Astrocyte (in vitro differentiated cells and primary cell): ENCODE results near the gene XXYLT1. TPM values are rescaled to one million over a fixed set of nuclear protein-coding genes. Genes with fewer than 3 reads are reported as not detected.

Experiments used
- DNase-seq: peaks from one replicate; pipeline ENCODE4 v3.0.0-alpha.2; 2010; ENCODE audit warnings: low read depth
- FAIRE-seq: peaks from 2 replicates; lab custom pipeline; 2011; peaks lifted over from hg19 to GRCh38; lab: Jason Lieb, UNC
- H2AFZ ChIP-seq: 2 replicates; pipeline ENCODE4 v1.6.0; 2012; ENCODE audit warnings: low read depth, low read length, inconsistent platforms
- H3K27ac ChIP-seq: 2 replicates; pipeline ENCODE4 v1.5.1; 2011; ENCODE audit warnings: low read depth, low read length, inconsistent platforms
- H3K27me3 ChIP-seq: 2 replicates; pipeline ENCODE4 v1.6.0; 2011; ENCODE audit warnings: low read length, inconsistent platforms; ENCODE audit not compliant: insufficient read depth
- H3K36me3 ChIP-seq: 2 replicates; pipeline ENCODE4 v1.5.1; 2011; ENCODE audit warnings: low read length, inconsistent platforms; ENCODE audit not compliant: insufficient read depth
- H3K4me1 ChIP-seq: 2 replicates; pipeline ENCODE4 v1.5.1; 2011; ENCODE audit warnings: low read length, inconsistent platforms; ENCODE audit not compliant: insufficient read depth
- H3K4me2 ChIP-seq: 2 replicates; pipeline ENCODE4 v1.6.0; 2012; ENCODE audit warnings: low read length, inconsistent platforms
- H3K4me3 ChIP-seq: 2 replicates; pipeline ENCODE4 v1.5.1; 2011; ENCODE audit warnings: low read depth, mild to moderate bottlenecking, low read length, inconsistent platforms; ENCODE audit not compliant: insufficient read depth
- H3K79me2 ChIP-seq: 2 replicates; pipeline ENCODE4 v1.6.0; 2012; ENCODE audit warnings: mild to moderate bottlenecking, low read length, inconsistent platforms; ENCODE audit not compliant: insufficient read depth
- H3K9ac ChIP-seq: 2 replicates; pipeline ENCODE4 v1.6.0; 2012; ENCODE audit warnings: mild to moderate bottlenecking, low read length, inconsistent platforms
- H3K9me3 ChIP-seq: 2 replicates; pipeline ENCODE4 v1.5.1; 2012; ENCODE audit warnings: low read depth, mild to moderate bottlenecking, low read length, inconsistent platforms; ENCODE audit not compliant: insufficient read depth
- H4K20me1 ChIP-seq: 2 replicates; pipeline ENCODE4 v1.6.0; 2012; ENCODE audit warnings: low read length, inconsistent platforms; ENCODE audit not compliant: insufficient read depth
- H3K27ac Mint-ChIP-seq: one replicate; pipeline ENCODE4 v1.8.0; 2021; ENCODE audit warnings: mild to moderate bottlenecking, mixed read lengths; ENCODE audit not compliant: unreplicated experiment
- H3K27me3 Mint-ChIP-seq: one replicate; pipeline ENCODE4 v1.8.0; 2021; ENCODE audit warnings: low read depth, mixed read lengths; ENCODE audit not compliant: unreplicated experiment
- H3K36me3 Mint-ChIP-seq: one replicate; pipeline ENCODE4 v1.8.0; 2021; ENCODE audit warnings: low read depth, mixed read lengths; ENCODE audit not compliant: unreplicated experiment
- H3K4me1 Mint-ChIP-seq: one replicate; pipeline ENCODE4 v1.8.0; 2021; ENCODE audit warnings: low read depth, mixed read lengths; ENCODE audit not compliant: unreplicated experiment
- H3K4me3 Mint-ChIP-seq: one replicate; pipeline ENCODE4 v1.8.0; 2021; ENCODE audit warnings: mild to moderate bottlenecking, moderate library complexity, mixed read lengths; ENCODE audit not compliant: unreplicated experiment
- H3K9me3 Mint-ChIP-seq: one replicate; pipeline ENCODE4 v1.8.0; 2021; ENCODE audit warnings: mild to moderate bottlenecking, mixed read lengths; ENCODE audit not compliant: unreplicated experiment
- EZH2 ChIP-seq: IDR thresholded peaks from 2 replicates; pipeline ENCODE4 v1.6.1; 2012; ENCODE audit warnings: mild to moderate bottlenecking, low read length, inconsistent platforms; ENCODE audit not compliant: insufficient read depth
- total RNA-seq: library from RNA; stranded (reverse); gene quantifications from 2 replicates; pipeline ENCODE4 v1.2.1, GENCODE V29; 2021
- TF ChIP-seq, protein P1 (sequence below): IDR thresholded peaks from 2 replicates; pipeline ENCODE4 v1.5.1; 2011; ENCODE audit warnings: low read depth, mild to moderate bottlenecking, inconsistent platforms, low read length, moderate library complexity; ENCODE audit not compliant: insufficient read depth

Gene XXYLT1
- total RNA-seq, 1 donor from 2014 or later = 26.2 TPM

GRCh38 chr3:195045481-195046210 is 225.3 kb downstream of the XXYLT1 start:
- no peak overlapping the region for H3K27ac ChIP-seq
- H2AFZ ChIP-seq = no peak overlapping the region
- Mint-ChIP-seq H3K27ac (no peak overlapping the region), H3K27me3 (peaks cover 48% of the 10 kb centered on the region), H3K36me3 (no peaks in the 10 kb centered on the region), H3K4me1 (no peaks in the 10 kb centered on the region), H3K9me3 (no peaks in the 10 kb centered on the region), H3K4me3 (no peak overlapping the region)
- FAIRE-seq = no peak
- no peak overlapping the region for H3K4me2 ChIP-seq
- H3K4me1 ChIP-seq = no peaks in the 10 kb centered on the region
- no peak for DNase-seq
- TF ChIP-seq, protein P1, sequence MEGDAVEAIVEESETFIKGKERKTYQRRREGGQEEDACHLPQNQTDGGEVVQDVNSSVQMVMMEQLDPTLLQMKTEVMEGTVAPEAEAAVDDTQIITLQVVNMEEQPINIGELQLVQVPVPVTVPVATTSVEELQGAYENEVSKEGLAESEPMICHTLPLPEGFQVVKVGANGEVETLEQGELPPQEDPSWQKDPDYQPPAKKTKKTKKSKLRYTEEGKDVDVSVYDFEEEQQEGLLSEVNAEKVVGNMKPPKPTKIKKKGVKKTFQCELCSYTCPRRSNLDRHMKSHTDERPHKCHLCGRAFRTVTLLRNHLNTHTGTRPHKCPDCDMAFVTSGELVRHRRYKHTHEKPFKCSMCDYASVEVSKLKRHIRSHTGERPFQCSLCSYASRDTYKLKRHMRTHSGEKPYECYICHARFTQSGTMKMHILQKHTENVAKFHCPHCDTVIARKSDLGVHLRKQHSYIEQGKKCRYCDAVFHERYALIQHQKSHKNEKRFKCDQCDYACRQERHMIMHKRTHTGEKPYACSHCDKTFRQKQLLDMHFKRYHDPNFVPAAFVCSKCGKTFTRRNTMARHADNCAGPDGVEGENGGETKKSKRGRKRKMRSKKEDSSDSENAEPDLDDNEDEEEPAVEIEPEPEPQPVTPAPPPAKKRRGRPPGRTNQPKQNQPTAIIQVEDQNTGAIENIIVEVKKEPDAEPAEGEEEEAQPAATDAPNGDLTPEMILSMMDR = no peak
- no peak for TF ChIP-seq EZH2
- H4K20me1 ChIP-seq = no peaks in the 10 kb centered on the region
- H3K27me3 ChIP-seq = peaks cover 16% of the 10 kb centered on the region
- no peak overlapping the region for H3K4me3 ChIP-seq
- H3K9ac ChIP-seq = no peak overlapping the region
- no peaks in the 10 kb centered on the region for H3K79me2 ChIP-seq
- no peaks in the 10 kb centered on the region for H3K9me3 ChIP-seq
- H3K36me3 ChIP-seq = no peaks in the 10 kb centered on the region

DNA sequence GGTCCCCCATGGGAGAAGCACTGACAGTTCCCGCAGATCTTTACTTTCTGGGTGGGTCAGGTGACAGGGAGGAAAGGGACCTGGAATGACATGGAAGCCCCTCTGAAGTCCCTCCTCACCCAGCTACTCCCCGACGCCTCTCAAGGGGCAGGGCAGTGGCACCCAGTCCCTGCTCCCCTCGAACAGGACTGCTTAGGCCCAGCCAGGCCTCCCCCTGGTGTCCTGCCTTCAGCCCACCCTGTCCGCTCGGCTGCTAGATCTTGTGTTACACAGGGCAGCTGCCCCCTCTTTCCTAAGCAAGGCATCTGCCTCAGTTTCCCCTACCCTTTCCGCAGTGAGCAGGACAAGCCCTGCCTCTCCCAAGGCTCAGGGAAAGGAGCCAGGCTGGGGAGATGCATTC is 226.5 kb downstream of the XXYLT1 start:
- no peak overlapping the region for H3K9ac ChIP-seq
- no peaks in the 10 kb centered on the region for H3K4me1 ChIP-seq
- peaks cover 15% of the 10 kb centered on the region for H3K27me3 ChIP-seq
- Mint-ChIP-seq H3K27ac (no peak overlapping the region), H3K4me1 (no peaks in the 10 kb centered on the region), H3K36me3 (no peaks in the 10 kb centered on the region), H3K27me3 (peaks cover 48% of the 10 kb centered on the region), H3K4me3 (no peak overlapping the region), H3K9me3 (no peaks in the 10 kb centered on the region)
- no peak for DNase-seq
- H2AFZ ChIP-seq = no peak overlapping the region
- H4K20me1 ChIP-seq = no peaks in the 10 kb centered on the region
- TF ChIP-seq, protein P1 = no peak
- TF ChIP-seq EZH2 = no peak
- no peaks in the 10 kb centered on the region for H3K36me3 ChIP-seq
- no peak overlapping the region for H3K27ac ChIP-seq
- no peak overlapping the region for H3K4me3 ChIP-seq
- H3K79me2 ChIP-seq = no peaks in the 10 kb centered on the region
- no peak overlapping the region for H3K4me2 ChIP-seq
- no peaks in the 10 kb centered on the region for H3K9me3 ChIP-seq
- FAIRE-seq = no peak

DNA sequence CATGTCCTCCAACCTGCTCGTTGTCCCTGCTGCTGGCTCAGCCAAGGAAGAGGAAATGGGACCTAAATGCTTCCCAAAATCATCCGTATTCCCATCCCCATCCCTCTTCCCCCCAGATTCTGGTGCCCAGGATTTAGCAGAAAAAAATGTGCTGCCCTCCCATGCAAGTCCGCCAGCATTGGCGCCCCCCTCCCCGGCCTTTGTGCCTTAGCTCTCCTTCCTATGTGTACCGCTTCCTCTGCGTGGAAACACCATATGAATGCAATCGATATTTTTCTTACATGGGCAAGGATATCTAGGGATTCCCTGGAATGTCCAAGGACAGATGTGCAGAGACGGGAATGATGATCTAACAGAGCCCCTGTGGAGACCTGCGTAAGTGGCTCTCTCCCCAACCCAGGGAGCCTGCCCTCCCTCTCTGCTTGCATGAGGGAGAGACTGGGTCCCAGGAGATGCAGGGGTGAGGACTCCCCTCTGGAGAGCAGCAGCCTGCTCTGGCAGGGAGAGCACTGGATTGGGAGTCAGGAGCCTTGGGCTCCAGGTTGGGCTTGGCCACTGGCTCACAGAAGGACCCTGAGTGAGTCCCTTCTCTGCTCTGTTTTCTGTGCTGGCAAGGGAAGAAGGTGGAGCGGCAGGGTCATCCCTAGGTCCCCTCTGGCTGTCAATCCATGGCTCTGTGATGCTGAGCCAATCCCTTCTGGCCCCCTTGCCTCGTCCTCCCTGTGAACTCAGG is 227.2 kb downstream of the XXYLT1 start:
- Histone ChIP-seq H3K27me3 (peaks cover 19% of the 10 kb centered on the region), H2AFZ (no peak overlapping the region), H3K9me3 (no peaks in the 10 kb centered on the region), H3K4me2 (no peak overlapping the region), H3K4me1 (no peaks in the 10 kb centered on the region), H3K36me3 (no peaks in the 10 kb centered on the region), H3K27ac (no peak overlapping the region), H3K9ac (no peak overlapping the region), H4K20me1 (no peaks in the 10 kb centered on the region), H3K4me3 (no peak overlapping the region), H3K79me2 (no peaks in the 10 kb centered on the region)
- Mint-ChIP-seq H3K27ac (no peak overlapping the region), H3K27me3 (peaks cover 51% of the 10 kb centered on the region), H3K9me3 (no peaks in the 10 kb centered on the region), H3K4me3 (no peak overlapping the region), H3K4me1 (no peaks in the 10 kb centered on the region), H3K36me3 (no peaks in the 10 kb centered on the region)
- DNase-seq (no peak), FAIRE-seq (no peak)
- TF ChIP-seq, protein P1 = no peak
- TF ChIP-seq EZH2 = no peak
